IPS DF 6.9 (cell line): ENCODE measurements around the gene ITGAX.

Source experiments
- DNase-seq: peaks from one replicate; pipeline ENCODE4 v3.0.0-alpha.2; 2013; ENCODE audit warnings: low read depth, low spot score
- H3K27ac ChIP-seq: one replicate; pipeline ENCODE4 v1.5.1; 2013; ENCODE audit warnings: low read length, control low read depth
- H3K27me3 ChIP-seq: 2 replicates; pipeline ENCODE4 v1.6.1; 2013; ENCODE audit warnings: mild to moderate bottlenecking, low read length; ENCODE audit not compliant: control insufficient read depth, insufficient read depth
- H3K36me3 ChIP-seq: 2 replicates; pipeline ENCODE4 v1.6.1; 2013; ENCODE audit warnings: low read length; ENCODE audit not compliant: control insufficient read depth, insufficient read depth
- H3K4me1 ChIP-seq: 2 replicates; pipeline ENCODE4 v1.6.1; 2013; ENCODE audit warnings: low read length; ENCODE audit not compliant: control insufficient read depth, insufficient read depth
- H3K4me3 ChIP-seq: 2 replicates; pipeline ENCODE4 v1.5.1; 2013; ENCODE audit warnings: mild to moderate bottlenecking, low read length
- H3K9me3 ChIP-seq: 2 replicates; pipeline ENCODE4 v1.6.1; 2013; ENCODE audit warnings: low read length, inconsistent platforms; ENCODE audit not compliant: control insufficient read depth, insufficient read depth
- WGBS: extraction: QIAGEN DNeasy Blood & Tissue Kit; methylation state at CpG from one replicate; pipeline ENCODE4 v1.1.7; 2013; ENCODE audit warnings: mixed read lengths, missing lambda C conversion rate; ENCODE audit not compliant: insufficient read length, insufficient coverage; 5-methylcytosine and 5-hydroxymethylcytosine counted together

Gene ITGAX

GRCh38 chr16:31395647-31396046, 40.7 kb downstream of the ITGAX start:
- no peak for DNase-seq
- Histone ChIP-seq H3K27me3 (no peaks in the 10 kb centered on the region), H3K36me3 (no peaks in the 10 kb centered on the region), H3K9me3 (no peaks in the 10 kb centered on the region), H3K4me3 (no peak overlapping the region), H3K27ac (no peak overlapping the region), H3K4me1 (no peaks in the 10 kb centered on the region; the same call in 1 of the 2 replicates)
- WGBS, result no CpG with 5 or more reads among the region's 6 CpGs

- H3K4me3 ChIP-seq, result no peak overlapping the region
- WGBS, result no CpG with 5 or more reads among the region's 18 CpGs
These were observed 42.2 kb downstream of the ITGAX start for GRCh38 chr16:31397096-31397660.

GRCh38 chr16:31397701-31398100, 42.7 kb downstream of the ITGAX start:
- Histone ChIP-seq H3K9me3 (no peaks in the 10 kb centered on the region), H3K27me3 (no peaks in the 10 kb centered on the region), H3K4me3 (no peak overlapping the region), H3K27ac (no peak overlapping the region), H3K4me1 (no peaks in the 10 kb centered on the region; the same call in 1 of the 2 replicates), H3K36me3 (no peaks in the 10 kb centered on the region)
- WGBS, result no CpG with 5 or more reads among the region's 9 CpGs
- no peak for DNase-seq

More at GRCh38 chr16:31397096-31397660, 42.2 kb downstream of the ITGAX start:
- Histone ChIP-seq H3K9me3 (no peaks in the 10 kb centered on the region), H3K4me1 (no peaks in the 10 kb centered on the region; the same call in 1 of the 2 replicates), H3K36me3 (no peaks in the 10 kb centered on the region), H3K27me3 (no peaks in the 10 kb centered on the region), H3K27ac (no peak overlapping the region)
- DNase-seq, result no peak

GRCh38 chr16:31400191-31400590, 45.2 kb downstream of the ITGAX start:
- no peaks in the 10 kb centered on the region for H3K36me3 ChIP-seq
- H3K27me3 ChIP-seq, result no peaks in the 10 kb centered on the region
- H3K4me1 ChIP-seq, result no peaks in the 10 kb centered on the region
- H3K27ac ChIP-seq, result no peak overlapping the region
- no peaks in the 10 kb centered on the region for H3K9me3 ChIP-seq
- H3K4me3 ChIP-seq, result no peak overlapping the region
- no CpG with 5 or more reads among the region's 2 CpGs for WGBS
- no peak for DNase-seq

GRCh38 chr16:31401436-31401835, 46.5 kb downstream of the ITGAX start:
- no peaks in the 10 kb centered on the region for H3K36me3 ChIP-seq
- no peak overlapping the region for H3K27ac ChIP-seq
- H3K4me1 ChIP-seq, result no peaks in the 10 kb centered on the region
- no peak for DNase-seq
- H3K4me3 ChIP-seq, result no peak overlapping the region
- H3K9me3 ChIP-seq, result no peaks in the 10 kb centered on the region
- H3K27me3 ChIP-seq, result no peaks in the 10 kb centered on the region
- WGBS, result no CpG with 5 or more reads among the region's 11 CpGs

- Histone ChIP-seq H3K4me3 (no peak overlapping the region), H3K4me1 (no peaks in the 10 kb centered on the region), H3K9me3 (no peaks in the 10 kb centered on the region), H3K27ac (no peak overlapping the region), H3K27me3 (no peaks in the 10 kb centered on the region), H3K36me3 (no peaks in the 10 kb centered on the region)
- no CpG with 5 or more reads among the region's 1 CpG for WGBS
- DNase-seq, result no peak
These were observed 47.7 kb downstream of the ITGAX start for GRCh38 chr16:31402687-31403086.

- Histone ChIP-seq H3K36me3 (no peaks in the 10 kb centered on the region), H3K4me3 (no peak overlapping the region), H3K4me1 (no peaks in the 10 kb centered on the region), H3K9me3 (no peaks in the 10 kb centered on the region), H3K27me3 (no peaks in the 10 kb centered on the region), H3K27ac (no peak overlapping the region)
- DNase-seq, result no peak
- no CpG with 5 or more reads among the region's 21 CpGs for WGBS
These were observed 48.8 kb downstream of the ITGAX start for GRCh38 chr16:31403590-31404352.

- H3K27ac ChIP-seq, result no peak overlapping the region
- no peaks in the 10 kb centered on the region for H3K9me3 ChIP-seq
- no CpG with 5 or more reads among the region's 9 CpGs for WGBS
- H3K4me1 ChIP-seq, result no peaks in the 10 kb centered on the region
- no peaks in the 10 kb centered on the region for H3K27me3 ChIP-seq
- H3K4me3 ChIP-seq, result no peak overlapping the region
- no peaks in the 10 kb centered on the region for H3K36me3 ChIP-seq
- no peak for DNase-seq
These were observed 49.5 kb downstream of the ITGAX start for GRCh38 chr16:31404353-31405064.

GRCh38 chr16:31407406-31407805, 52.4 kb downstream of the ITGAX start:
- no peak for DNase-seq
- Histone ChIP-seq H3K27ac (no peak overlapping the region), H3K9me3 (no peaks in the 10 kb centered on the region), H3K4me1 (no peaks in the 10 kb centered on the region), H3K27me3 (no peaks in the 10 kb centered on the region), H3K4me3 (no peak overlapping the region), H3K36me3 (no peaks in the 10 kb centered on the region)
- no CpG with 5 or more reads among the region's 8 CpGs for WGBS

- no CpG with 5 or more reads among the region's 3 CpGs for whole genome bisulfite sequencing
- no peaks in the 10 kb centered on the region for H3K36me3 ChIP-seq
- H3K27me3 ChIP-seq, result no peaks in the 10 kb centered on the region
- no peak overlapping the region for H3K4me3 ChIP-seq
- no peak overlapping the region for H3K27ac ChIP-seq
- H3K9me3 ChIP-seq, result no peaks in the 10 kb centered on the region
- H3K4me1 ChIP-seq, result no peaks in the 10 kb centered on the region
- no peak for DNase-seq
These were observed 54.5 kb downstream of the ITGAX start for GRCh38 chr16:31409433-31409832.
